ENCODE results near the gene DUOXA2. TPM values are rescaled to one million over a fixed set of nuclear protein-coding genes. Genes with fewer than 3 reads are reported as not detected.

DUOXA2 gene
- total RNA-seq, 1 experiment from 2014 or later, result 1.6 TPM

DNA sequence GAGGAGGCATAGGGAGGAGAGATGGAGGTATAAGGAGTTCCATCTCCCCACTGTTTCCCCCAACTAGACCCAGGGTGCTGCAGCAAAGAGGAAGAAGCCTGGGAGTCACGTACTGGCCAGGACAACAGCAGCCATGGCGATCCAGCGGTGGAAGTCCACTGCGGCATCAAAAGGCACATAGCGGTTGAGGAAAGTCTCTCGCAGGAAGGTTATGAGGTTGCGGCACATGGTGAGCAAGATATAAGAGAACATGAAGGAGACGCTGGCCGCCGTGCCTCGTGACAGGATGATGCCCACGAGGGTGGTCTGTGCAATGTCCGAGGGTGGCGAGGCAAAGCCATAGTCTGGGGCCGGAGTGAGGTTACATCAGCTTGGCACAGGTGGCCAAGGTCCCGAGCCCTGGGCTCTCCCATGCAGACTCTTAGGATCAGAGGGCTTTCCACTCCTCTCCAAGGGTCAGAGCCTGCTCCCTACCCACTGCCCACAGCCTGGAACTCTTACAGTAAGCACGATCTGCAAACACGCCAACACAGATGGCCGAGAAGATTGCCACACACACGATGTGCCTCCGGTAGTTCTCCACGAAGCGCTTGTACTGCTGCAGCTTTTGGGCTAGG lies 14.5 kb upstream of the DUOXA2 start:
- CTCF ChIA-PET, result no interaction called here
- TF ChIP-seq, protein P1, sequence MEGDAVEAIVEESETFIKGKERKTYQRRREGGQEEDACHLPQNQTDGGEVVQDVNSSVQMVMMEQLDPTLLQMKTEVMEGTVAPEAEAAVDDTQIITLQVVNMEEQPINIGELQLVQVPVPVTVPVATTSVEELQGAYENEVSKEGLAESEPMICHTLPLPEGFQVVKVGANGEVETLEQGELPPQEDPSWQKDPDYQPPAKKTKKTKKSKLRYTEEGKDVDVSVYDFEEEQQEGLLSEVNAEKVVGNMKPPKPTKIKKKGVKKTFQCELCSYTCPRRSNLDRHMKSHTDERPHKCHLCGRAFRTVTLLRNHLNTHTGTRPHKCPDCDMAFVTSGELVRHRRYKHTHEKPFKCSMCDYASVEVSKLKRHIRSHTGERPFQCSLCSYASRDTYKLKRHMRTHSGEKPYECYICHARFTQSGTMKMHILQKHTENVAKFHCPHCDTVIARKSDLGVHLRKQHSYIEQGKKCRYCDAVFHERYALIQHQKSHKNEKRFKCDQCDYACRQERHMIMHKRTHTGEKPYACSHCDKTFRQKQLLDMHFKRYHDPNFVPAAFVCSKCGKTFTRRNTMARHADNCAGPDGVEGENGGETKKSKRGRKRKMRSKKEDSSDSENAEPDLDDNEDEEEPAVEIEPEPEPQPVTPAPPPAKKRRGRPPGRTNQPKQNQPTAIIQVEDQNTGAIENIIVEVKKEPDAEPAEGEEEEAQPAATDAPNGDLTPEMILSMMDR (IDR thresholded peaks at IDR 0.05; ENCODE audit: insufficient read depth in 1 of 2, low read depth in 1 of 2, low read length in 1 of 2, severe bottlenecking in 1 of 2, unreplicated experiment in 1 of 2), result no peak
- H3K27me3 ChIP-seq (replicated peaks; ENCODE audit: control insufficient read depth, insufficient read depth, low read length), result no peaks in the 10 kb centered on the region
- no peaks in the 10 kb centered on the region for H3K4me1 Mint-ChIP-seq (ENCODE audit: low read depth, unreplicated experiment)
- no peaks in the 10 kb centered on the region for H3K27me3 Mint-ChIP-seq (ENCODE audit: insufficient read depth, unreplicated experiment)
- no peaks in the 10 kb centered on the region for H3K36me3 ChIP-seq (ENCODE audit: control insufficient read depth, insufficient read depth, low read length)
- no peaks in the 10 kb centered on the region for H3K4me1 ChIP-seq
- H3K4me3 ChIP-seq (ENCODE audit: low read depth, low read length), result no peak overlapping the region
- POLR2A ChIA-PET, result no interaction called here
- no peak for DNase-seq
- no peak overlapping the region for H3K27ac Mint-ChIP-seq (ENCODE audit: unreplicated experiment)
- no peak overlapping the region for H3K4me3 Mint-ChIP-seq (ENCODE audit: unreplicated experiment)
- intact Hi-C loops (cut with micrococcal nuclease; ENCODE audit: unreplicated experiment), result no loop called here
- H3K36me3 Mint-ChIP-seq (ENCODE audit: insufficient read depth, unreplicated experiment), result no peaks in the 10 kb centered on the region
- no TSS peak for BruUV-seq (replicated peaks)
- H3K9me3 ChIP-seq, result no peaks in the 10 kb centered on the region
- H3K9me3 Mint-ChIP-seq (ENCODE audit: unreplicated experiment), result no peaks in the 10 kb centered on the region

DNA sequence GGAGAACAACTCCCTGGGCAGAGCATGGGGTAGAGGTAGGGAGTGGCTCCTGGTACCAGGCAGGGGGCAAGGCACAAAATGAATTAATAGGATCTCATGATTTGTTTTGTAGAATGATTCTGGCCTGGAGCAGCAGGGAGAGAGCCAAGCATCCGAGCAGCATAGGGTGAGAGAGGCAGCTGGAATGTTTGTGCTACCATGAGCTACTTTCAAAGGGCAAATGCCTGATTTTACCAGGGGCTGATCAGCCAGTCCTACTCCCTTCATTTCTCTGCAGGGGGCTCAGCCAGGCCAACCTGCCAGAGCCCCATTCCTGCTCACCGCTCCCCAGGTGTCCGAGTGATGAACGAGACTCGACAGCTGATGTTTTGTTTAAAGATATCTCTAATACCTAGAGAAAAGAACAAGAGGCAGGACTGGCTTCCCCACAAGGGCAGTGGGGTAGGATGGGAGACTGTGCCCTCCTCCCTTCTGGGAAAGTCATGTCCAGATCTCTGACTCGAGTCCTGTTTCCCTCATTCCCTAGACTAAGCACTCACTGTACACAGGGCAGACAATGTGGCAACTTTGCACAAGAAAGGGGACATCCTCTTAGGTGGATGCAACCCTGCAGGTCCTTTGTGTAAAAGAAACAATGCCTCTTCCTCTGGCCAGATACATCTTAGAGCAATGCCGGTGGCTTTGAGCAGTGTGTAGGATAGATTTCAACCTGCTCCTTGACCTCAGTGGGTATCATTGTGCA lies 13.1 kb upstream of the DUOXA2 start:
- intact Hi-C loops (cut with micrococcal nuclease; ENCODE audit: unreplicated experiment), result no loop called here
- no peaks in the 10 kb centered on the region for H3K4me1 Mint-ChIP-seq (ENCODE audit: low read depth, unreplicated experiment)
- no peaks in the 10 kb centered on the region for H3K27me3 Mint-ChIP-seq (ENCODE audit: insufficient read depth, unreplicated experiment)
- Histone ChIP-seq H3K9me3 (no peaks in the 10 kb centered on the region), H3K4me1 (no peaks in the 10 kb centered on the region), H3K36me3 (ENCODE audit: control insufficient read depth, insufficient read depth, low read length) (no peaks in the 10 kb centered on the region), H3K27me3 (replicated peaks; ENCODE audit: control insufficient read depth, insufficient read depth, low read length) (no peaks in the 10 kb centered on the region), H3K4me3 (ENCODE audit: low read depth, low read length) (no peak overlapping the region)
- CTCF ChIA-PET, result interaction anchor here (2.5 kb wide), 1 partner anchor 17 kb away, joined by 9 read pairs; no protein-coding TSS in a partner anchor
- TF ChIP-seq, protein P1 (IDR thresholded peaks at IDR 0.05; ENCODE audit: insufficient read depth in 1 of 2, low read depth in 1 of 2, low read length in 1 of 2, severe bottlenecking in 1 of 2, unreplicated experiment in 1 of 2), result no peak
- DNase-seq, result no peak
- H3K27ac Mint-ChIP-seq (ENCODE audit: unreplicated experiment), result no peak overlapping the region
- no peaks in the 10 kb centered on the region for H3K9me3 Mint-ChIP-seq (ENCODE audit: unreplicated experiment)
- BruUV-seq (replicated peaks), result no TSS peak
- POLR2A ChIA-PET, result no interaction called here
- no peaks in the 10 kb centered on the region for H3K36me3 Mint-ChIP-seq (ENCODE audit: insufficient read depth, unreplicated experiment)
- no peak overlapping the region for H3K4me3 Mint-ChIP-seq (ENCODE audit: unreplicated experiment)

DNA sequence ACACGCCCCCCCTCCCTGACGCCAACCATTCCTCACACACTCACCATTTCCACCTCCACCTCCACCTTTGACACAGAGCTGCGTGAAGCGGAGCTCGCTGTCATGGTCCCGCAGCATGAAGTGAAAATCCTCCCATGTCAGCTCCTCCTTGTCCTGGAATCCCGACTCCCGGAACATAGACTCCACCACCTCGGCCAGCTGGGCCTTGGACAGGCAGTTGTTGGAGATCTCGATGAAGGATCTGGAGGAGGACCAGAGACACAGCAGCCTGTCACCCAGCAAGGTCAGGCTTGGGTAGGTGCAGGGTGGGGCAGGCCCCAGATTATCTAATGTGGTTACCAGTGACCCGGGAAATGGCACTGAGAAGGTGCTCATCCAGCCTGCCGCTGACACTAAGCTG lies 12.4 kb upstream of the DUOXA2 start:
- Mint-ChIP-seq H3K9me3 (ENCODE audit: unreplicated experiment) (no peaks in the 10 kb centered on the region), H3K27me3 (ENCODE audit: insufficient read depth, unreplicated experiment) (no peaks in the 10 kb centered on the region), H3K4me1 (ENCODE audit: low read depth, unreplicated experiment) (no peaks in the 10 kb centered on the region), H3K36me3 (ENCODE audit: insufficient read depth, unreplicated experiment) (no peaks in the 10 kb centered on the region), H3K27ac (ENCODE audit: unreplicated experiment) (no peak overlapping the region), H3K4me3 (ENCODE audit: unreplicated experiment) (no peak overlapping the region)
- no peaks in the 10 kb centered on the region for H3K9me3 ChIP-seq
- no peaks in the 10 kb centered on the region for H3K27me3 ChIP-seq (replicated peaks; ENCODE audit: control insufficient read depth, insufficient read depth, low read length)
- H3K36me3 ChIP-seq (ENCODE audit: control insufficient read depth, insufficient read depth, low read length), result no peaks in the 10 kb centered on the region
- no peaks in the 10 kb centered on the region for H3K4me1 ChIP-seq
- intact Hi-C loops (cut with micrococcal nuclease; ENCODE audit: unreplicated experiment), result no loop called here
- ChIA-PET POLR2A (no interaction called here), CTCF (interaction anchor here (2.5 kb wide), 1 partner anchor 16 kb away, joined by 9 read pairs; no protein-coding TSS in a partner anchor)
- BruUV-seq (replicated peaks), result no TSS peak
- no peak overlapping the region for H3K4me3 ChIP-seq (ENCODE audit: low read depth, low read length)
- TF ChIP-seq, protein P1 (IDR thresholded peaks at IDR 0.05; ENCODE audit: insufficient read depth in 1 of 2, low read depth in 1 of 2, low read length in 1 of 2, severe bottlenecking in 1 of 2, unreplicated experiment in 1 of 2), result no peak
- DNase-seq, result no peak
